SKM-1 (cell line): Measurements from ENCODE around the gene KLRF1.
"Not testable (repeated sequence)": the region's sequence is repeated elsewhere in the genome, so short reads cannot be mapped to it uniquely, and the experiment has no call there.

Experiments used
- DNase-seq: peaks from one replicate; lab custom pipeline; 2025; ENCODE audit not compliant: unreplicated experiment; lab: John Stamatoyannopoulos, UW

Gene KLRF1

GRCh38 chr12:9868951-9869306 lies 41.6 kb downstream of the KLRF1 start:
- no peak for DNase-seq

DNA sequence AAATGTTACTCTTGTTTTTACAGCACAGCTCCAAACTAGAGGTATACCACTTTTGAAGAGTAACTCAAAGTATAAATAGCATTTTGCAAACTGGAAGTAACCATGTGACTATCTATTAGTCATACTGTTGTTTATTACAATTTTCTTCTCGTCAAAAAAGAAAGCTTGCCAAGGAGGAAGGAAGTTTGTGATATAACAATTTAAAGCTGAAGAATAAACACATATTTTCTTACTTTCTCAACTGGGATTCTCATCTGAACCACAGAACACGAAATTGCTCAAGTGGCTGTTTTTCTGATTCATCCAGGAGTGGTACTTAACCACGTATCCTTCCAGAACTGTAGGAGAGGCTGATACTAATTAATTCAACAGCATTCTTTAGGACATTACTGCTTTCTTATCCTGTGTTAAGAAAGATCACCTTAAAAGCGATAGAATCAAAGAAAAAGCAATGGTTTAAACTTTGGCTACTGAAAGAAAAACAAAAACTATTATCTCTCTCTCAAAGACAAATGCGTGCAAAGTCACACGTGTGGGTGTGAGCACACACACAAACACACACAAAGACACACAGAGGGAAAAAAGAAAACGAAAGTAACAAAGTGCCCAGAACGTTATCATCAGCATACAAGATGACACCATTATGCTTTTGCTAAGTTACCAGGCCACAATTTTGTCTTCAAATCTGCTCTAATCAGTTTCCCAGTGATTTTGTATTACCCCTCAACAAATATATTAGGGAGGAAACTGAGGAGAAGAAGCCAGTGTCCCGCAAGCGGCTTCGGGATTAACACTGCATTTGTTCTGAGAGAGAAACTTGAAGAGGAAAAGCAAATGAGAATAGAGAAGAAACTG lies 42.3 kb downstream of the KLRF1 start, which contains the start of gene CLEC2B:
Gene CLEC2B (minus strand): TSS at position 48 of the 855 bp plus-strand sequence.
- no peak for DNase-seq

DNA sequence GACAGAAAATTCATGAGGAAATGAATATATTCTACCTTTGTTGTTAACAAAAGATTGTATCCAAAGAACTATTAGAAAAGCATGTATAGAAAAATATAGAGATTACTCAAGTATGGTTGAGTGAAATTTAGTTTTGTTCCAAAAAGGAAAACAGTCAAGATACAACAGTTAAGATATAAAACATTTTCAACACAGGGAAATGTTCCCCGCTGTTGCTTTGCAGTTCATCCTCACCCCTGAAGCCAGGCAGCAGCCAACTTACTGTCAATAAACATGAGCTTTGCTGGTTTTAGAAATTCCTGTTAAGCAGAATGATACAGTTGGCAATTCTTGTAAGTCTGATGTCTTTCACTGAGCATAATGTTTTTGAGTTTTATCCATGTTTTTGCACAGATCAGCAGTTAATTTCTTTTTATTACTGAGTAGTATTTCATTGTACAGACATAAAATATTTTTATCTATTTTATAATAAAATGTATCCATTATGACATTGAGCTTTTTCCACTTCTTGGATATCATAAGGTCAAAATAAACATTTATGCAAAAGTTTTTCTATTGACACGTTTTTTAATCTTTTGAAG lies 43.1 kb downstream of the KLRF1 start:
- no peak for DNase-seq

DNA sequence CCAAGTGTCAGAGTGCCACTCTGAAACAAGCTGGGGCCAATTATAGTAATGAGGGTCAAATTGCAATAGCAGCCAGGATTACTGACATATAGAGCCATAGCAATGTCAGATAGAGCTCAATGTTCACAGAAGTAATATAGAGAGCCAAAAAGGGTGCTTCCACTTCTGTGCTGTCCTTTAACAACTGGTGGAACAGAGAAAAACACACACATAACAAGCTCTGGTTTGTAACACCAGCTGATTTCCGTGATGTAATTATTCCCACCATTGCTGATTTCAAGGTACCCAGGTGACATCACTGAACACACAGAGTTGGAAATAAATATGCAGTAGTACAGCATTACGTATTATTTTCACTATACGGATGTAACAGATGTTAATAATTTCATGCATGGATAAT lies 44.9 kb downstream of the KLRF1 start:
- no peak for DNase-seq

DNA sequence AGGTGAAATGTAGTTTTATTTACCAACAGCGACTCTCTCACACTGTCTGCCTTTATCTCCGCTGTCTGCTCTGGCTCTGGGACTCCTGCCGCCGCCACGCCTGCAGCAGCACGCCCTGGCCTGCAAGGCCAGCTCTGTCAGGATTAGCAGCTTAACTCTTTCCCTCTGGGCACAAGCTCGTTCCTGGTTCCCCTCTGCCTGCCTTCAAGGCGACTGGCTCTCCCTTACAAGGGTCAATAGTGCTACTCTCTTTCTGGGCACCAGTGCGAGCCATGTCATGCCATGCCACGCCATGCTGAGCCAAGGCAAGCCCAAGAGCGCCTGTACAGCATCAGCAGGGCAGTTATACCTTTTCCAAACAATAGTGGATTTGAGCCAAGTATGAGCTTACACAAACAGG lies 45.5 kb downstream of the KLRF1 start:
- no peak for DNase-seq

DNA sequence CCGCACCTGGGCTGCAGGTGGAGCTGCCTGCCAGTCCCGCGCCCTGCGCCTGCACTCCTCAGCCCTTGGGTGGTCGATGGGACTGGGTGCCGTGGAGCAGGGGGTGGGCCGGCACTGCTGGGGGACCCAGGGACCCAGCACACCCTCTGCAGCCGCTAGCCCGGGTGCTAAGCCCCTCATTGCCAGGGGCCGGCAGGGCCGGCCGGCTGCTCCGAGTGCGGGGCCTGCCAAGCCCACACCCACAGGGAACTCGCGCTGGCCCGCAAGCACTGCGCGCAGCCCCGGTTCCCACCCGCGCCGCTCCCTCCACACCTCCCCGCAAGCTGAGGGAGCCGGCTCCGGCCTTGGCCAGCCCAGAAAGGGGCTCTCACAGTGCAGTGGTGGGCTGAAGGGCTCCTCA lies 48.8 kb downstream of the KLRF1 start:
- not testable (repeated sequence) for DNase-seq

DNA sequence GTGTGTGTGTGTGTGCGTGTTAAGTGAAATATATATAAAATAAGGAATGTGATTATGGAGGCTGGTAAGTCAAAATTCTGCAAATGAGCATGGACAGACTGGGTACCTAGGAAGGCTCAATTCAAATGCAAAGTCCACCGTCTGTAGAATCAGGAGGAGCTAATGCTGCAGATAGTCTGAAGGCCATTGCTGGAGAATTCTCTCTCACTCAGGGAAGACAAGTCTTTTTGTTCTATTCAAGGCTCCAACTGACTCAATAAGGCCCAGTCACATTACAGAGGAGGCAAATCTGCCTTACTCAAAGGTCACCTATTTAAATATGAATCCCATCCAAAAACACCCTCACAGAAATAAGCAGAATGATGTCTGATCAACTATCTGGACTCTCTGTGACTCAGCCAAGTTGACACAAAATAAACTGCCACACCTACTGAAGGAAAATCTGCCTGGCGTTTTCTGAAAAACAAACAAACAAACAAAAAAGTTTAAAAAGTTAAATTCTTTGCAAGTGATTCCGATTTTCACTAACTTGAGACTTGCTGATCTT lies 53.3 kb downstream of the KLRF1 start:
- no peak for DNase-seq

DNA sequence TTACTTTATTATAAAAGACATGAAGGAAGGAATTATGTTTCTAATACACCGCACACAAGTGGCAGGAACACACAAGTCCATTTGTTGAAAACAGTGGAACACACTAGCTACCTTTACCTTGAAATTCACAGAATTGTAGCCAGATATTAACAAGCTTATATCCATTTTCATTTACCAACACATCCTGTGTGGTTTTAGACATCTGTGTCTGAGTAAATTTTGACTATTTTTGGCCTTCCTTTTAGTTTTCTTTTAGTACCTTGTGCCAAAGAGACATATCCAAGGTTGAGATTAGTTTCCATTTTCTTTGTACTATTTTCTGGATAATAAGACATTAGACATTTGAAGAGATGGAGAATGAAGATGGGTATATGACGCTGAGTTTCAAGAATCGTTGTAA lies 54.0 kb downstream of the KLRF1 start, which contains the start of gene KLRF2:
Gene KLRF2 (plus strand): TSS at position 244 of the 400 bp plus-strand sequence. CDS start 107 bp downstream, at position 351.
- DNase-seq, result no peak

GRCh38 chr12:9881988-9882387 lies 54.7 kb downstream of the KLRF1 start:
- DNase-seq, result no peak

DNA sequence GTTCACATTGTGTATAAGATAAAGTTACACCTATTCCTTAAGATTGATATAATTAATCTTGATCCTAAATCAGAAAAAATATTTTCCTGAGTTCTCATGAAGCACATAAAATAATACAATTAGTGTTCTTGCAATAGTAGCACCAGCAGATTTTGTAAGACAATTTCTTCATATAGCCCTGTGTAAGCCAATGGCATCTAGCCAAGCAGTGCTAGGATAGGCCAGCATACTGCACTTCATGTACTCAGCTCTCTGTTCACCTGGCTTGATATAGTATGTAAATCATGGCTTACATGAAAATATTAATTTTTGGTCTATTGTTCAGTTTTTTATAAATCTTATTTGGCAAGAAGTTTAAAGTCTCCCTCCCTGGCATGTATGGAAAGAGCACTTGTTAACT lies 55.9 kb downstream of the KLRF1 start:
- no peak for DNase-seq

GRCh38 chr12:9888665-9889273 lies 61.5 kb downstream of the KLRF1 start:
- DNase-seq, result no peak
